HG03442 (cell line): ENCODE data around the gene UQCC2.

ENCODE experiments used
- ATAC-seq: cut with Tn5 transposase; IDR thresholded peaks from one replicate; pipeline ENCODE4 v1.9.1; 2021; ENCODE audit warnings: mild to moderate bottlenecking, moderate library complexity; ENCODE audit not compliant: unreplicated experiment

Gene UQCC2

GRCh38 chr6:33659986-33660385, 51.5 kb downstream of the UQCC2 start:
- no peak for ATAC-seq

GRCh38 chr6:33658982-33659689, 52.4 kb downstream of the UQCC2 start:
- no peak for ATAC-seq

- no peak for ATAC-seq
Observed at GRCh38 chr6:33656844-33657243, 54.7 kb downstream of the UQCC2 start.

- ATAC-seq = no peak
Observed at GRCh38 chr6:33654831-33655554, 56.5 kb downstream of the UQCC2 start.

GRCh38 chr6:33652002-33652401, 59.5 kb downstream of the UQCC2 start:
- ATAC-seq = no peak

GRCh38 chr6:33651403-33651802, 60.1 kb downstream of the UQCC2 start:
- no peak for ATAC-seq
